Liver (tissue), 3 donors: ENCODE results near the gene LRRC37A.

Experiments
- CTCF ChIP-seq: fragments of 150-350 bp; IDR thresholded peaks from 2 replicates; pipeline ENCODE4 v1.5.1; 2017; ENCODE audit warnings: improper control_type of control experiment, low read depth, low read length; ENCODE audit not compliant: missing input control
- EGR1 ChIP-seq, 2 donors: IDR thresholded peaks; 2 replicates each; pipeline ENCODE4 v1.6.1; 2016 to 2018; ENCODE audit warnings: antibody characterized with exemption in 2 of 2, low read depth in 2 of 2
- FOXA1 ChIP-seq: IDR thresholded peaks from 2 replicates; pipeline ENCODE4 v1.6.1; 2016; ENCODE audit warnings: antibody characterized with exemption
- GABPA ChIP-seq, 2 donors: IDR thresholded peaks in 1 of 2; conservative IDR thresholded peaks in 1 of 2; 2 replicates each; pipeline ENCODE4 v1.6.1; 2016; ENCODE audit warnings: antibody characterized with exemption in 2 of 2, mild to moderate bottlenecking in 1 of 2, moderate library complexity in 1 of 2
- NR2F2 ChIP-seq: IDR thresholded peaks from 2 replicates; pipeline ENCODE4 v1.6.1; 2016; ENCODE audit warnings: antibody characterized with exemption
- RXRA ChIP-seq, 2 donors: IDR thresholded peaks; 2 replicates each; pipeline ENCODE4 v1.6.1; 2017 to 2018; ENCODE audit warnings: antibody characterized with exemption in 2 of 2, mild to moderate bottlenecking in 1 of 2
- TAF1 ChIP-seq: conservative IDR thresholded peaks from 2 replicates; pipeline ENCODE4 v1.6.1; 2016; ENCODE audit warnings: antibody characterized with exemption, mild to moderate bottlenecking
- YY1 ChIP-seq: IDR thresholded peaks from 2 replicates; pipeline ENCODE4 v1.6.1; 2016; ENCODE audit warnings: antibody characterized with exemption, mild to moderate bottlenecking
- ZBTB33 ChIP-seq: IDR thresholded peaks from 2 replicates; pipeline ENCODE4 v1.6.1; 2016; ENCODE audit warnings: antibody characterized with exemption
- TF ChIP-seq, protein P1 (sequence below): IDR thresholded peaks from 2 replicates; pipeline ENCODE4 v1.6.1; 2016; ENCODE audit warnings: antibody characterized with exemption
- donor health status: healthy.
- donor health status: healthy.

DNA sequence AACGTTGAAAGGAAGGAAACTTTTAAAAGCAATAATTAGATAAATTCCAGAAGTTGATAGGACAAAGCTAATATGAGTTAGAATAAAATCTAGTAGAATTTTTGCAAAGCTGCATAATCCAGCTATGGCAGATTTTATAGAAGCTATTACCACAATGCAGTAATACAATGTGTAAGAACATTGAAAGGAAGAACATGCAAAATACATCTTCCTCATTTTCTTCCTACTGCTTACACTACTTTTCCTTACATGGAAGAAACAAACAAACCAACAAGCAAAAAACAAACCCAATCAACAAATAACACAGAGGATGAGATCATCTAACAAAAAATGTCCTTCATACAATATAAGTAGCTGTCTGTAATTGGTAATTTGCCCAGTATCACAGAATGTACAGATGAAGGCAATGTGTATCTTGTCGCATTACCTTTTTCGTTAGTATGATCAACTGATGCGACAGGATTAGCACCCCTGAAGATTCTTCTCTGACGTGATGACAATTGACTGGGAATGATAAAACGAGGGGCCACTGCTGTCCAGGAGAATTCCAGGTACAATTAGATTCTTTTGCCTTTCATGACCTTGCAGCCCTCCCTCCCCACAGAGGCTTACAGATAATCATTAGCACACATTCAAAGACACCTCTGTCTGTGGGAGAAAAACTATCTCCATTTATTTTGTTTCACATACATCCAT is 21.2 kb upstream of the LRRC37A start:
- TF ChIP-seq CTCF (no peak), ZBTB33 (no peak), TAF1 (no peak), GABPA (IDR thresholded peaks at IDR 0.05 in 1 of 2, conservative IDR thresholded peaks at IDR 0.05 in 1 of 2) (no peak), YY1 (no peak), RXRA (IDR thresholded peaks at IDR 0.05) (no peak), EGR1 (IDR thresholded peaks at IDR 0.05; ENCODE audit: low read depth in 2 of 2) (no peak), NR2F2 (no peak), FOXA1 (no peak)
- TF ChIP-seq, protein P1, sequence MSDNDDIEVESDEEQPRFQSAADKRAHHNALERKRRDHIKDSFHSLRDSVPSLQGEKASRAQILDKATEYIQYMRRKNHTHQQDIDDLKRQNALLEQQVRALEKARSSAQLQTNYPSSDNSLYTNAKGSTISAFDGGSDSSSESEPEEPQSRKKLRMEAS = no peak
